ENCODE results near the gene FOXN3.
A peak's percentile ranks its signal among the peaks of the same experiment; 100 is the strongest.
"Not testable (repeated sequence)": the region's sequence is repeated elsewhere in the genome, so short reads cannot be mapped to it uniquely, and the experiment has no call there.

FOXN3 gene

DNA sequence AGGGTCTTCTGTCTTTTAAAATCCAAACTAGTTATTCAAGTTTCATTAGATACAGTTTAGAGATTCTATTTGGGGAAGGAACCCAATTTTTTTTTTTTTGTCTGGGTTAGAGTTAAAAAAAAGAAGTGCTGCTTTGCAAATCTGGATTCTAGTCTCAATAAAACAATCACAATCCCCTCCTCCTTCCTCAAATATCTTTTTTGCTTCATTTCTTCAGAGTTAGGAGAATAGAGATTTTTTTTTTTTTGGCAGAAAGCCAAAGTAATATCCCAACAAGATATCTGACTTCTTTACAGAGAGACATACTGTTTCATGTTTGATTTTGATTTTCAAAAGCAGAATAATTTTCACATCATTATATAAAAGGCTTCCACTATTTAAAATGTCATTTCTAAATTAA, 201.9 kb downstream of the FOXN3 start:
- DNase-seq = no peak

DNA sequence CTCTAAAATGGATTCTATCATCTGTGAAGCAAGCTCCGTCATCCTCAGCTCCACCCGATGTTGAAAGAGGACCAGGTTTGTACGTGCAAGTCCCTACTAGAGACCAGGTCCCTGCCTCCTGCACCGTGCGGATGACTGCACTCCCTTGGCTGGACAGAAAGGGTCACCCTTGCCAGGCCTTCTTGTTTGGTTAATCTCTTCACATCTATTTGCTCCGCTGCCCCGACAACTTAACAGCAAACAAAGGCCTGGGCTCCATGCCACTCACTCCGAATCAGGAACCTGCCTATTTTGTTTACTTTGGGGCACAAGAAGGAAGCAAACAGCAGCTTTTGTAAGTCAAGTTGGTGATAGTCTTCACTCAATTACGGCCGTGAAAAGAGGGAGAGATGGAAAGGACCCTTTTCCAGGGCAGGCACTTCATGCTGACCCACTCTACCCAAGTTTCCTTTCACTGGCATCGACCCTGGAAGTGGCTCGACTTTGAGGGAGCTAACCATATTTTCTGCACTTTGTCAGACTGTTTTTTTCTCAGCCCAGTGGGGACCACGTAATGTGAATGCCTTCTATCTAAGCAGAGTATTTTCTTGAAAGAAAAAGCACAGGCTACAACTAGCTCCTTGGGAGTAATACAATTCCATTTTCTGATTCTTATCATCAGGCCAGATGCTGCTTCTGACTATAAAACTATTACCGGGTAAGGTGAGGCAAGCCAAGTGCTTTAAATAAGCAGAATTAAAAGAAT, 202.6 kb downstream of the FOXN3 start:
- DNase-seq = peak; percentile 95

- DNase-seq = no peak
These were observed 204.4 kb downstream of the FOXN3 start for GRCh38 chr14:89212386-89213235.

- DNase-seq = no peak
These were observed 207.5 kb downstream of the FOXN3 start for GRCh38 chr14:89209558-89209957.

- no peak for DNase-seq
These were observed 209.1 kb downstream of the FOXN3 start for GRCh38 chr14:89207925-89208328.

GRCh38 chr14:89206389-89207031, 210.5 kb downstream of the FOXN3 start:
- no peak for DNase-seq

DNA sequence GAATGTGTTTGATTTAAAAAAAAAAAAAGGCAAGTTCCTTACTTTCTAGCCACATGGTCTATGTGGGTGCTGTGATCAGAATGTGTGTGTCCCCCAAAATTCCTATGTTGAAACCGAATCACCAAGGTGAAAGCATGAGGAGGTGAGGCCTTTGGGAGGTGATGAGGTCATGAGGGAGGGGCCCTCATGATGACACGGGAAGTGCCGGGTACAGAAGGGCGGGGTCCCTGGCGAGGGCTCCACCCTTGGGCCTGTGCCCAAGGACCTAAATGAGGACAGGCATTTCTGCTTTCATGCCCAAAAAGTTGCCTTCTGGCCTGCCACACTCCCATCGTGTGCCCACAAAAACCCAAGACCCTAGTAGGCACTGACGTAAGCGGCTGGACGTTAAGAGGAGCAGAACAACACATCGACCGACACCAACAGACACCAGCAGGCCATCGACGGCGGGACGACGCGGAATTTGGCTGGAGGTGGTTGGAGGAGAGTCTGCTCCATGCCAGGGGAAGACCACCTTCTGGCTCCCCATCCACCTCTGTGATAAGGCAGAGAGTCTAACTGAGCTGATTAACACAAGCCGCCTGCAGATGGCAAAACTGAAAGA, 211.8 kb downstream of the FOXN3 start:
- DNase-seq = no peak

GRCh38 chr14:89202413-89203190, 214.4 kb downstream of the FOXN3 start:
- DNase-seq = no peak

DNA sequence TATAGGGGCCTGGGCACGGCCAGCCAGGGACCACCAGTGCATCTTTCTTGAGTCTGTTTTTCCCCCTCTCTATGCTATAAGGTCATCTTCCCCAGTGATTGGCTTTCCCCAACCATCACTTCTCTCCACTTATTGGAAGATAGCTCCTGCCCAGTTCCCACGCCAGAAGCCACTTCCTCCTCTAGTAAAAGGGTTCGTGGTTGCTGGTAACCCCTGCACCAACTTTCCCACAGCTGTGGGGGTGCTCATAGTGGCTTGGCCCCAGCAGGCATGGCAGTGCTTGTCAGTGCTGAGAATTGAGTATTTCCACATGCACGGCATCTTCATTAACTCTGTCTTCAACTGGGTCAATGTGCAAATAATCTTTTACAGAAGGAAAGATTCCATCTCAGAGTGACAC, 215.4 kb downstream of the FOXN3 start:
- no peak for DNase-seq

- DNase-seq = not testable (repeated sequence)
These were observed 217.7 kb downstream of the FOXN3 start for GRCh38 chr14:89199357-89199756.

DNA sequence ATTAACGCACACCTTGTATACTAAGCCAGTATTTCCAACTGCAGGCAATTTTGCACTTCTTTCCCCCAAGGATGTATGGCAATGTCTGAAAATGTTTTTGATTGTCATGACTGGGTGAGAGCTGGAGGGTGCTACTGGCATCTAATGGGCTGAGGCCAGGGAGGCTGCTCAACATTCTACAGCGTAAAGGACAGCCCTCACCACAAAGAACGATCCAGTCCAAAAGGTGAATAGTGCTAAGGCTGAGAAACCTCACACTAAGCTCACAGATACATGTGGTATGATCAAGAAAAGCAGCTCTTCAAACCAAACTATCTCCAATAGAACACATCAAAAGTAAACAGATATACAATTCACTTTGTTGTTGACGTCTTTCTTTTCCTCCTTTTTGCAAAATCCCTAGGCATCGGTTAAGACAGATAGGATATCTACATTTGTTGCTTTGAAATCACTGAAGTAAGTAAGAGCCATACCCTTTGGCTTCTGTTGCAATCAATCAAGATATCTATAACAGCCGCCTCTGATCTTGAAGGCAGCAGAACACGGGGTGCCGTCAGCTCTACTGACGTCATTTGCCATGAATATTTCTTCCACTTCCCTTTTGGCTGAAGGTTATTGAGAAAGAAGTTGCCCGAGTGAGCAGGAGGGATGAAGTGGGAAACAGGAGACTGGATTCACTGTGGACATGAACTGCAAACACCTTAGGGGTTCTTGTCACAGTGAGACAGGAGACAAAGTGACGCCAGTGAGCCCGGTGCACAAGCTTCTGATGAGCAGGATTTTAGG, 218.3 kb downstream of the FOXN3 start:
- no peak for DNase-seq

GRCh38 chr14:89197623-89198022, 219.4 kb downstream of the FOXN3 start:
- no peak for DNase-seq

DNA sequence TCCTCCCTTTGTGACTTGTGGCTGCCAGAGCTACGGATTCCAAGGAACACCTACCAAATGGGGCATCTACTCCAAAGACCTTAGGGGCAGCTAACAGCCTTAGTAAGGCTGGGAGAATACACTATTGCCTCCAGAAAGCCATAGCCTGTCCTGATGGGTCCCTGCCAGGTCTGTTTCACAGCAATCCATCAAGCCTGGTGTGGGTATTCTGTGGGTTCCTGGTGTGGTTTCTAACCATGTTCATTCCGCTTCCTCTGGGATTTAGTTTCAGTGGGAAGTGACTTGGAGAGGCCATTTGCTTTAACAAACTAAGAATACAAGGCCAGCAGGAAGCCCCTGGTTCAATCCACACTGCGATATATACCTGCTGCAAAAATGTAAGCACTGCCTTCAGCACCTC, 220.5 kb downstream of the FOXN3 start:
- DNase-seq = no peak

GRCh38 chr14:89194376-89194775, 222.7 kb downstream of the FOXN3 start:
- no peak for DNase-seq

- DNase-seq = peak; percentile 90
These were observed 226.1 kb downstream of the FOXN3 start for GRCh38 chr14:89190765-89191513.

- DNase-seq = no peak
These were observed 228.5 kb downstream of the FOXN3 start for GRCh38 chr14:89188492-89188891.

GRCh38 chr14:89187501-89187900, 229.5 kb downstream of the FOXN3 start:
- DNase-seq = no peak

GRCh38 chr14:89186856-89187376, 230.1 kb downstream of the FOXN3 start:
- no peak for DNase-seq

DNA sequence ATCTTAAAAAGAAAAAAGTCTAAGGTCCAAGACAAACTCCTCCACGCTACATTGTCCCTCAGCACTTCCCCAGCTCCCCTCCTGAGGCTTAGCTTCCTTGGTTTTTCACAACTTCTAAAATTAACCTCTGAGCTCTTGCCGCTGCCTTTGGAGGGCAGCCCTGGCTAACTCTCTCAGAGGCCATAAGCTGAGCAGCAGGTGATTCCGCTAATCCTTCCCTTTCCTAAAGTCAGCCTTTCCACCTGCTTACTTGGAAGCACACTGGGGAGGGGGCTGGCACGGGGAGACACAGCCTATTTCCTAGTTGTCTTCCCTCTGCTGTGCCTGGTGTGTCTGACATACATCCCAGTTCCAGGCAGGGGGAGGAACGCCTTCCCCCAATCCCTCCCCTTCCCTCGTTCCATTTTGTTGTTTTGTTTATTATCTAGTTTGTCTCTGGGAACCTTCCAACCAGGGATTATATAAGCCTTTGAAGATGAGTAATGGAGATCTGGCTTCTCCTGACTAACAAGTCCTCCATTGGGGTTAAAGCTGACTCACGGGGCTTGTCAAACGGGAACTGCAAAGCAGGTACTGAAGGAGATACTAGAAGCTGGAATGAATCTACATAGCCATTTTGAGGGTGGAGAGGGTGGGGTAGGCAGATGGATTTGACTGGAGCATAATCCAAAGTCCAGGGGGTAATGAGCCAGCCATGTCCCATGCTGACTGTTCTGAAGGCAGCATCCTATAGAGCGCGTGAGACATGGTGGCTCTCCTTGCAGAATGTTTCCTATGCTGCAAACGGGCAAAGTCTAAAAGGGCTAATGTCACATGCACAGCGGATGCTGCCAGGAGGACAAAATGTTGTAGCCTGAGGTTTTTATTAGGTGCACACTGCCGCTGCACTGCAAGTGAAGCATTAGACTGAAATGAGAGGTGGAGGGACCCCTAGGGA, 230.8 kb downstream of the FOXN3 start:
- no peak for DNase-seq
